ENCODE measurements around the gene TVP23C.

The TVP23C gene

GRCh38 chr17:15494821-15495220 is 68.5 kb downstream of the TVP23C start:
- no peak for DNase-seq

GRCh38 chr17:15493693-15494035 is 69.6 kb downstream of the TVP23C start:
- DNase-seq: no peak

GRCh38 chr17:15492791-15493692 is 70.2 kb downstream of the TVP23C start:
- DNase-seq: no peak

- DNase-seq: no peak
Observed at GRCh38 chr17:15492186-15492585, 71.1 kb downstream of the TVP23C start.

- peak in 1 of 2 donors; percentile 4 for DNase-seq
Observed at GRCh38 chr17:15490634-15491261, 72.5 kb downstream of the TVP23C start.

GRCh38 chr17:15488557-15488956 is 74.7 kb downstream of the TVP23C start:
- DNase-seq: no peak

GRCh38 chr17:15485045-15485444 is 78.2 kb downstream of the TVP23C start:
- DNase-seq: no peak

GRCh38 chr17:15483431-15483830 is 79.9 kb downstream of the TVP23C start:
- no peak for DNase-seq

- no peak for DNase-seq
Observed at GRCh38 chr17:15482476-15482875, 80.8 kb downstream of the TVP23C start.

- DNase-seq: no peak
Observed at GRCh38 chr17:15481481-15481880, 81.8 kb downstream of the TVP23C start.

GRCh38 chr17:15480204-15480603 is 83.1 kb downstream of the TVP23C start:
- DNase-seq: no peak

GRCh38 chr17:15479703-15480102 is 83.6 kb downstream of the TVP23C start:
- no peak for DNase-seq

GRCh38 chr17:15478845-15479244 is 84.4 kb downstream of the TVP23C start:
- DNase-seq: no peak

- DNase-seq: no peak
Observed at GRCh38 chr17:15475631-15476354, 87.5 kb downstream of the TVP23C start.

GRCh38 chr17:15472891-15473290 is 90.4 kb downstream of the TVP23C start:
- DNase-seq: no peak

GRCh38 chr17:15470536-15470935 is 92.7 kb downstream of the TVP23C start:
- no peak for DNase-seq

- no peak for DNase-seq
Observed at GRCh38 chr17:15469260-15469659, 94.0 kb downstream of the TVP23C start.

- no peak for DNase-seq
Observed at GRCh38 chr17:15468126-15468525, 95.2 kb downstream of the TVP23C start.

- no peak for DNase-seq
Observed at GRCh38 chr17:15467592-15467991, 95.7 kb downstream of the TVP23C start, which contains the start of gene CDRT4. TSS of gene CDRT4 (minus strand) at chr17:15467621. CDS start at chr17:15440238, 27,383 bp downstream.

- DNase-seq: no peak
Observed at GRCh38 chr17:15466131-15466530, 97.2 kb downstream of the TVP23C start.

- DNase-seq: no peak
Observed at GRCh38 chr17:15465045-15465701, 98.1 kb downstream of the TVP23C start.

- no peak for DNase-seq
Observed at GRCh38 chr17:15464231-15464985, 98.9 kb downstream of the TVP23C start.
